OCI-LY3 (cell line): Measurements from ENCODE around the gene LPCAT3.

ENCODE experiments used
- CTCF ChIP-seq: fragments of 200-600, 300-600 bp; sonication (generic); IDR thresholded peaks from 2 replicates; pipeline ENCODE4 v1.5.1; 2014; ENCODE audit warnings: antibody characterized with exemption, low read length, low read depth
- EZH2phosphoT487 ChIP-seq: fragments of 200-600 bp; shearing (Covaris generic); IDR thresholded peaks from 2 replicates; pipeline ENCODE4 v1.6.1; 2018; ENCODE audit warnings: antibody characterized with exemption, mixed run types, low read depth

GRCh38 chr12:7004287-7004803, 13.9 kb downstream of the LPCAT3 start:
- TF ChIP-seq CTCF: no peak
- TF ChIP-seq EZH2phosphoT487: no peak
